NCI-H82 treated with DMSO at 0.1 percent for 48 hours (cell line): ENCODE measurements around the gene OR4D2.
A peak's percentile ranks its signal among the peaks of the same experiment; 100 is the strongest.
"Not testable (repeated sequence)": the region's sequence is repeated elsewhere in the genome, so short reads cannot be mapped to it uniquely, and the experiment has no call there.

Source experiments
- DNase-seq: peaks from one replicate; lab custom pipeline; 2025; ENCODE audit not compliant: unreplicated experiment; lab: John Stamatoyannopoulos, UW

OR4D2 gene

DNA sequence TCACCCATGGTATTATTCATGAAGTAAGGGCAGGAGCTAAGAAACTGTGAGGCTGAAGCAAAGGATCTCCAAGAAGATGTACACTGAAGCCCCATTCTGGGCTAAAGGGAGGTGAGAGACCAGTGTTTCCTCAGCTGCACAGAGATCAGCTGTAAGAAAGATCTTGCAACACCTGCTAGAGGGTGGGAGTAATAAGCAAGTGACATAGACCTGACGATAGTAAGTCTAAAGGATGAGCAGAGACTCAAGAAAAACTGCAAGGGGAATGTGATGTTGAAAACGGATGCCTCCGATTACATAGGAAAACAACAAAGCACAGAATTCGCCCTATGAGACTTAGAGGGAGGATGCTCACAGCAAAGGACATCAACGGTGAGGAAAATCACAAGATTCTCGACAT lies at the start of gene OR4D2:
TSS of gene OR4D2 (plus strand) at position 301 of the 400 bp plus-strand sequence. CDS start 2,674 bp downstream, outside the sequence.
- no peak for DNase-seq

DNA sequence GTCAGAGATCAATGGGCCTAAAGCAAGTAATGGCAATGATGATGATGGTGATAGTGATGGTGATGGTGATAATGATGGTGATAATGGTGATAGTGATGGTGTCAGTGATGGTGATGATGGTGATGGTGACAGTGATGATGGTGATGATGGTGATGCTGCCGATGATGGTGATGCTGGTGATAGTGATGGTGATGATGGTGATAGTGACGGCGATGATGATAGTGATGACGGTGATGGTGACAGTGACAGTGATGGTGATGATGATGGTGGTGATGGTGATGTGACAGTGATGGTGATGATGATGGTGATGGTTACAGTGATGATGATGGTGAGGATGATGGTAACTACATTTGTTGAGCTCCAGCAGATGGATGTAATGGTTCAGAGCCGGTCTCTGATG lies 49.4 kb upstream of the OR4D2 start:
- DNase-seq = no peak

DNA sequence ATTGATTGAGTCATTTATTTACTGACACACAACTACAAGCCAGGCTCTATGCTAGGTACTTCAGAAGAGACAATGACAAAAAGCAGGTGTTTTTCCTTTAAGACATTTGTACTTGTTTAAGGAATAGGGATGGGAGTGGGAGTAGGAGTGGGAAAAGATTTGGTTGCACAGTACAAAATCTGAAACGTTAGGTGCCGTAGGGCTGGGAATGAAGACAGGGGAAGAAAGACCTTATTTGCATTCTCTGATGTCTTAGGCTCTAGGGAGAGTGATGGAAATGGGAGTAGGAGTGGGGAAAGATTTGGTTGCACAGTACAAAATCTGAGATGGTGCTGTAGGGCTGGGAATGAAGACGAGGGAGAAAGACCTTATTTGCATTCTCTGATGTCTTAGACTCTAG lies 47.3 kb upstream of the OR4D2 start:
- no peak for DNase-seq

DNA sequence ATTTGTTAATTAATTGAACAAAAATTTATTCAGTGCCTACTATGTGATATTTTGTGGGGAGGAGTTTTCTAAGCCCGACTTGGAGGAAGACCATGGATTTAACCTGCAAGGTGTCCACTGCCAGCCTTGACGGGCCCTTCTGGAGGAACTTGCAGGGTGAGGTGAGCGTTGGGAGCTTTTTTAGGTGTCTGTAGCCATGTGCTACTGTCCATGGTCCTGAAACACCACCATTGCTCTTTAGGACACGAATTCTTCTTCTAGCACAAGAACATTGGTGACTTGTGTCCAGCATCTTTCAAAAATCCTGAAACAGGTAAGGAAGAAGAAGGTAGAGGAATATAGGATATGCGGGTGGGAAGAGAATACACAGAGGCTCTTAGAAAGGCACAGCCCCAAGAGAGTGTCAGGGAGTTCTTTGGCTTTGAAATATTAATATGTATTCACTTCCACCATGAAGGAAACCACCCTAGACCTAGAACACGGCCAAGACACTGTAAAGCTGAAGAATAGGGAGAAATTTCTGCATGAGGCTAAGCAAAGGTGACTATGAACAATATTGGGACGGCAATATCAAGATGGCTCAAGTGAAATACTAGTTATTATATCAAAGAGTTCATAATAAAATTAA lies 46.5 kb upstream of the OR4D2 start:
- no peak for DNase-seq

DNA sequence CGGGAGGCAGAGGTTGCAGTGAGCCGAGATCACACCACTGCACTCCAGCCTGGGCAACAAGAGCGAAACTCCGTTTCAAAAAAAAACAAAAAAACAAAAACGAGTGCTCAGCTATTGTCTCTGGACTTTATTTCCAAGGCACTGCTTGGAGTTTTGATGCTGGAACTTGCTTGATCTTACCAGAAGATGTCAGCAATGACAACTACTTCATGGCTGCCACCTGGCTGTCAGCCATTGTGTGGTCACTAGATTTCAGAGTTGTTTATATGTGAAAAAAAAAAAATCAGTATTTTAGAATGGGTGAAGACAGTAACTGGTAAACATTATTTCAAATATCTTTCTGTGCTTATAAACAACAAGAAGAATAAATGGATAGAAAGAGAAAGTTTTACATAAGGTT lies 44.9 kb upstream of the OR4D2 start:
- peak; percentile 54 for DNase-seq

- no peak for DNase-seq
Observed at GRCh38 chr17:58127846-58128245, 38.9 kb upstream of the OR4D2 start.

DNA sequence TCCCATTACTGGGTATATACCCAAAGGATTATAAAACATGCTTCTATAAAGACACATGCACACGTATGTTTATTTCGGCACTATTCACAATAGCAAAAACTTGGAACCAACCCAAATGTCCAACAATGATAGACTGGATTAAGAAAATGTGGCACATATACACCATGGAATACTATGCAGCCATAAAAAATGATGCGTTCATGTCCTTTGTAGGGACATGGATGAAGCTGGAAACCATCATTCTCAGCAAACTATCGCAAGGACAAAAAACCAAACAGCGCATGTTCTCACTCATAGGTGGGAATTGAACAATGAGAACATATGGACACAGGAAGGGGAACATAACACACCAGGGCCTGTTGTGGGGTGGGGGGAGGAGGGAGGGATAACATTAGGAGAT lies 34.1 kb upstream of the OR4D2 start:
- DNase-seq = not testable (repeated sequence)

DNA sequence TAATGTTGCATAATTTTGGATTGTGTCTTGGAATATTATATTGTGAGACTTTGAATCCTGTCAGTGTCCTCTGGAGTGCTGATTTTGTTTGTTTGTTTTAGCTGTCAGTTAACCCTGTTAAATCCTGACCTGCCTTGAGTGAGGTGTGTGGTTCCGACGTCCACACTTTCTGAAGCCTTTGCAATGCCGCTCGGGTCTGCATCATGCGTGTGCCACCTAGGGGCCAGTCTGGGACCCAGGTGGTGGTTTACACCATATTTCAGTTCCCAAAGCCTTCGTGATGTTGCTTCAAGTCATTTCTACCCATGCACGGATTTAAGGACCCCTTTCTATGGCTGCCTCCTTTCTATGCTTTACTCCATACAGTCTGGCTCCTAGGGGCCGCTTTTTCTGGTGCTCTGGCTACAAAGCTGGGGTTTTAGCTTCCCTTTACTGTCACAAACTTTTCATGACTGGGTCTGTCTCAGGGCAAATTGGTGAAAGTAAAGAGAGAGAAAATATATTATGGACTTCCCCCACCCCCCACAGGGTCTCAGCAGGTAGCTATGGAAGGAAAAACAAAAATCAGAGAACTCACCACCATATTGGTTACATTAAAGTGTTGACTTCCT lies 30.0 kb upstream of the OR4D2 start:
- DNase-seq = no peak

GRCh38 chr17:58141505-58141904 lies 25.3 kb upstream of the OR4D2 start:
- DNase-seq = no peak

GRCh38 chr17:58143335-58143734 lies 23.4 kb upstream of the OR4D2 start:
- not testable (repeated sequence) for DNase-seq

- no peak for DNase-seq
Observed at GRCh38 chr17:58144801-58145200, 22.0 kb upstream of the OR4D2 start.

DNA sequence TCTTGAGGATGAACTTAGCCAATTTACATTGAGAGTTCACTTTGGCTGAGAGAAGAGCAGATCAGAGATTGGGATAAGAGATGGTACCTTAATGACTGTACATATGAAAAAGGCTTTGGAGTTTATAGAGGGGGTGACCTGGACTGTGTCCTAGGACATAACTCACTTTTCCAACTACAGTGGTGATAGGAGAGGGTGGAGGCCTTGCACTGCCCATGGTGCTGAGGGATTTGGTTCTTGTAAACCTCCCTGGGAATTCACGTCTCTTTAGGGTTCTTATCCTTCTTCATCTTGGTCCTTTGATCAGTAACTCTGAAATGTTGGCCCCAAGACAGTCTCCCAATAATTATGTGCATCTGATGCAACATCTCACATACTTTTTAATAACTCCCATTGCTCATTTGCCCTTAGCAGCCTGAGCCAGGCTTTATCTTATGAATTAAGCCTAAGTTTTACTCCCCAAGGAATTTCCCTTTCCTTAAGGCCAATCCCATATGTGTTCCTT lies 18.8 kb upstream of the OR4D2 start, which contains the start of gene OR4D1:
TSS of gene OR4D1 (plus strand) at position 455 of the 505 bp plus-strand sequence. CDS start 6,770 bp downstream, outside the sequence.
- no peak for DNase-seq

DNA sequence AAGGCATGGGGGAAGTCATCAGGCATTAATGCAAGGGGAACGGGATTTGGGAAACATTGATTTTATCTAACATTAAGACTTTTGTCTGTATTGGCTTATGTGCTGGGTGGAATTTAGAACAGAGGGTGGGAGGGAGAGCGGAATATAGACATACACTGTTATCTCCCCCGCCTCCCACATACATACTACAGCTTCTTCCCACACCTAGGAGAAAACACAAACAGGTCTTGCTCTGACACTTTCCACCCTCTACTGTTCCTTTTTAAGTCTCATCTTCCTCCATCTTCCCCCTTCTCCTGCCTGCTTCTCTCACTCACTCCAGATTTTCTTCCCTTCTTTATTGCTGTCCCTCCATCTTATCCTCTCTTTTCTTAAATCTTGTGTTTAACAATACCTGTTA lies 18.2 kb upstream of the OR4D2 start:
- no peak for DNase-seq

DNA sequence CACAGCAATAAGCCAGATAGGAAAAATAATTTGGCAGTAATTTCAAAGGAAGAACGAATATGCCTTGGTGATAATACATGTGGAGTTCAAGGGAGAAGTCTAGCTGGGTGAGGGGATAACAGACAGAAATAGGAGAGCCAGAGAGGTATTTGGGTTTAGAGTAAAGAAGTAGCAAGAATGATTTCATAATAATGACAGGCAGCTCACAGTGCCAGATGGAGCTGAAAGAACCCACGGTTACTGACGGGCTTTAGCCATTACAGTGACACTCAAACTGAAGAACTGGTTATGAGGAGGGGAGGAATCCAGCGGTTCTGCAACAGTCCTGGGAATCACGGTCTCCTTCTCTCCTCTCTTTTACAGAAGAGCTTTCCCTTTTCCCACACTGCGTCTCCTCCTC lies 16.4 kb upstream of the OR4D2 start:
- DNase-seq = peak; percentile 16

DNA sequence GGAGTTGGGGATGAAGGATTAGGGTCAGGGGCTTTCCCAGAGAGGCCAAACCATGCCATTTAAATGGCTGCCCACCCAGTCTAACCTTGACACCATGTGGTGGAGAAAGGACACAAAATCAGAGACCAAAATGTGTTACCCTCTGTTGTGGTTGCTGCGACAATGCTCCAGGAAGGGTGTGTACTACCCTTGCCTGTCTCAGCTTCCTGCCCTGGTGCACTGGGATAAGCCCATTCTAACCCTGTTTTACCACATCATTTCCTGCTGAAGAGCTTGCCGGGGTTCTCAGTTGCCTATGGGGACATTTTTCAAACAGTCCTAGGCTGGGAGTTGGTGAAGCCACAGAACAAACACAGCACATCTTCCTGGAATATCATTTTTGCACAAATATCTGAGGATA lies 13.7 kb upstream of the OR4D2 start:
- DNase-seq = no peak

GRCh38 chr17:58153671-58154070 lies 13.1 kb upstream of the OR4D2 start:
- no peak for DNase-seq

DNA sequence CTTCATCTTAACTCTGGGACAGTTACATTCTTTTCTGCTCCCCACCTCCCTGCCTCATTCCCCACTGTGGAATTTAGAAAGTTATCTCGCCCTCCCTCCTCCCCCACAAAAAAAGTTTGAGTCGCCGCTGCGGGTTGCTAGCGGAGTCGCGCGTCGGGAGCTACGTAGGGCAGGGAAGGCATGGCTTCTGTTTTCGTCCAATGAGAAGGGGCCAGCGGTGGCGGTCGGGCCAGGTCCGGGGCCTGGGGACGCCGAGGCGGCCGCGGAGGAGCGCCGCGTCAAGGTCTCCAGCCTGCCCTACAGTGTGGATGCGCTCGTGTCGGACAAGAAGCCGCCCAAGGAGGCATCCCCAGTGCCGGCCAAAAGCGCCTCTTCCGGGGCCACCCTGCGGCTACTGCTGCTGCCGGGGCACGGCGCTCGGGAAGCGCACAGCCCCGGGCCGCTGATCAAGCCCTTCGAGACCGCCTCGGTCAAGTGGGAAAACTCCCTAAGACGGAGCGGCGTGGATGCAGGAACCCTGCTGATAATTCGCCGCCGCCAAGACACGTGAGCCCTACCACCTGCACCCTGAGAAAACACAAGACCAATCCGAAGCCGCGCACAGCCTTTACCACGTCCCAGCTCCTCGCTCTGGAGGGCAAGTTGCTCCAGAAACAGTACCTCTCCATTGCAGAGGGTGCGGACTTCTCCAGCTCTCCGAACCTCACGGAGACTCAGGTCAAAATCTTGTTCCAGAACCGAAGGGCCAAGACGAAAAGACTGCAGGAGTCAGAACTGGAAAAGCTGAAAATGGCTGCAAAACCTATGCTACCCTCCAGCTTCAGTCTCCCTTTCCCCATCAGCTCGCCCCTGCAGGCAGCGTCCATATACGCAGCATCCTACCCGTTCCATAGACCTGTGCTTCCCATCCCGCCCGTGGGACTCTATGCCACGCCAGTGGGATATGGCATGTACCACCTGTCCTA lies 9.7 kb upstream of the OR4D2 start:
- no peak for DNase-seq

GRCh38 chr17:58158181-58158580 lies 8.6 kb upstream of the OR4D2 start:
- no peak for DNase-seq

DNA sequence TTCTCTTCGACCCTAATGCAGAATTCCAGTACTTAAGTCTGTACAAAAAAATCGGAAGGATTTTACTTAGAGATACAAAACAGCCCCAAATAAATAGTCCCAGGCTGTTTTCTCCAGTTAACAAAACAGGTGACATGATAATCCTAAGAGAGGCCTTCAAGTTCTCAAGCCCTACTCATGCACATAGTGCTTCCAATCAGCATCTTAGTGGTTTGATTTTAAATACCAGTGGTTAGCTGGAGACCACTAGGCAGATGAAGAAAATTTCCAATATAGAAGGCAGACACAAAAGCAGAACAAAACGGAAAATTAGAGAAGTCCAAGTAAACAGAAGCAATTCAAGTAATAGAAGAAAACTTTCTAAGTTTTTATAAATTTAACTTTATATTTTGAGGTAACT lies 5.2 kb upstream of the OR4D2 start:
- DNase-seq = no peak

DNA sequence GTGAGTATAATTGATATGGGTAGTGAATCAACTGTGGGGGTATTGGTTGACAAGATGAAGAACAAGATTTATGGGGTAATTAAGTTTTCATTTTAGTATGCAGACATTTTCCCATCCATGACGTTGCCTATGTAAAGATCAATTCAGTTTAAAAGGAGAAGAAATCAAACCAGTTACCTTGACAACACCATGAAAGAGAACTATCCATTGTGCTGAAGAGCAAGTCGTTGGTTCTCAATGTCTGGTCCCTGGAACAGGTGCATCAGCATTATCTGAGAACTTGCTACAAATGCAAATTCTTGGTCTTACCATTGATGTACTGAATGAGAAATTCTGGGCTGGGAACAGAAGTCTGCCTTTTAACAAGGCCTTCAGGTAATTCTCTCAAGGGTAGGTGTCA lies 801 bp upstream of the OR4D2 start:
- DNase-seq = no peak

GRCh38 chr17:58170622-58171021 lies 3.8 kb downstream of the OR4D2 start:
- DNase-seq = no peak
